GM12878 (cell line): ENCODE measurements around the gene ANKRD33B. TPM values are rescaled to one million over a fixed set of nuclear protein-coding genes. Genes with fewer than 3 reads are reported as not detected.

Source experiments
- CHD4 ChIP-seq: fragments of 200-600 bp; sonication (generic); IDR thresholded peaks from 2 replicates; pipeline ENCODE4 v1.6.1; 2016; ENCODE audit warnings: mild to moderate bottlenecking
- EP300 ChIP-seq, 2 experiments: fragments of 150-350 bp in 1 of 2; IDR thresholded peaks; 2 replicates each; pipeline ENCODE4 v1.6.1; 2011 to 2012; ENCODE audit warnings: low read depth in 2 of 2, low read length in 2 of 2, borderline replicate concordance in 1 of 2, improper control_type of control experiment in 1 of 2, inconsistent platforms in 1 of 2; ENCODE audit not compliant: control insufficient read depth in 1 of 2
- GATAD2B ChIP-seq: fragments of 450-650 bp; conservative IDR thresholded peaks from 2 replicates; pipeline ENCODE4 v1.6.1; 2017; ENCODE audit warnings: low read depth, mild to moderate bottlenecking, moderate library complexity
- JUNB ChIP-seq: IDR thresholded peaks from 2 replicates; pipeline ENCODE4 v1.6.1; 2016; ENCODE audit warnings: antibody characterized with exemption, mild to moderate bottlenecking
- KAT2A ChIP-seq: conservative IDR thresholded peaks from 2 replicates; pipeline ENCODE4 v1.6.1; 2011; ENCODE audit warnings: low read depth, low read length; ENCODE audit not compliant: control insufficient read depth
- MEF2A ChIP-seq: IDR thresholded peaks from 2 replicates; pipeline ENCODE4 v1.6.1; 2011; ENCODE audit warnings: low read depth, mild to moderate bottlenecking, low read length, moderate library complexity; ENCODE audit not compliant: insufficient read depth
- MEF2B ChIP-seq: fragments of 450-650 bp; IDR thresholded peaks from 2 replicates; pipeline ENCODE4 v1.6.1; 2018; ENCODE audit warnings: mild to moderate bottlenecking, moderate library complexity; ENCODE audit not compliant: partially characterized antibody, poor library complexity, severe bottlenecking
- MXI1 ChIP-seq: fragments of 150-350 bp; IDR thresholded peaks from 2 replicates; pipeline ENCODE4 v1.6.1; 2011; ENCODE audit warnings: low read depth, mild to moderate bottlenecking, inconsistent platforms, low read length, improper control_type of control experiment
- MYC ChIP-seq: IDR thresholded peaks from 2 replicates; pipeline ENCODE4 v1.6.1; 2011; ENCODE audit warnings: mild to moderate bottlenecking, low read length, moderate library complexity, inconsistent platforms; ENCODE audit not compliant: insufficient read depth, insufficient replicate concordance, insufficient read length, severe bottlenecking
- PAX5 ChIP-seq: IDR thresholded peaks from 2 replicates; pipeline ENCODE4 v1.6.1; 2011; ENCODE audit warnings: low read depth, low read length, borderline replicate concordance
- PRDM15 ChIP-seq: fragments of 450-650 bp; formaldehyde crosslinking; IDR thresholded peaks from 2 replicates; pipeline ENCODE4 v1.4.0; 2020; ENCODE audit warnings: mild to moderate bottlenecking, moderate library complexity
- RBBP5 ChIP-seq: fragments of 200-600 bp; sonication (generic); conservative IDR thresholded peaks from 2 replicates; pipeline ENCODE4 v1.6.1; 2016
- RCOR1 ChIP-seq: conservative IDR thresholded peaks from 2 replicates; pipeline ENCODE4 v1.6.1; 2012; ENCODE audit warnings: low read depth, low read length, improper control_type of control experiment
- REST ChIP-seq: IDR thresholded peaks from 2 replicates; pipeline ENCODE4 v1.6.1; 2012; ENCODE audit warnings: mild to moderate bottlenecking, low read depth, low read length
- SP1 ChIP-seq: IDR thresholded peaks from one replicate; pipeline ENCODE4 v1.6.1; 2011; ENCODE audit warnings: low read depth, low read length
- TBL1XR1 ChIP-seq: IDR thresholded peaks from 2 replicates; pipeline ENCODE4 v1.6.1; 2012; ENCODE audit warnings: low read depth, low read length, improper control_type of control experiment
- YY1 ChIP-seq: IDR thresholded peaks from 2 replicates; pipeline ENCODE4 v1.6.1; 2011; ENCODE audit warnings: low read depth, mild to moderate bottlenecking, low read length
- ZBTB11 ChIP-seq: fragments of 450-650 bp; formaldehyde crosslinking; IDR thresholded peaks from 2 replicates; pipeline ENCODE4 v1.5.0; 2022; ENCODE audit warnings: mild to moderate bottlenecking, missing genetic modification characterization
- ZNF622 ChIP-seq: fragments of 450-650 bp; IDR thresholded peaks from 2 replicates; pipeline ENCODE4 v1.6.1; 2017; ENCODE audit warnings: mild to moderate bottlenecking, inconsistent platforms
- polyA plus RNA-seq, 11 experiments: library from polyadenylated mRNA; depleted of rRNA in 4 of 11; unstranded in 6 of 11; stranded (reverse) in 5 of 11; fragments of >200 nt; fragmentation: Nextera tagmentation in 4 of 11; fragmentation: Illumina TruSeq in 1 of 11; extraction: Ambion mirVana in 4 of 11; extraction: Trizol in 1 of 11; gene quantifications; 1 replicate in 1 of 11; 2 replicates in 10 of 11; pipeline versions ENCODE4 v1.2.1 to v1.2.3, GENCODE V29; 2011 to 2016; ENCODE audit warnings: inconsistent platforms in 2 of 11, missing spikeins in 2 of 11, low read depth in 1 of 11
- total RNA-seq, 4 experiments: library from RNA; depleted of rRNA in 3 of 4; stranded (reverse); fragments of >200 nt in 3 of 4; fragmentation: Illumina TruSeq in 1 of 4; extraction: Trizol in 1 of 4; gene quantifications; 2 replicates each; pipeline versions ENCODE4 v1.2.1 to v1.2.3, GENCODE V29; 2013 to 2021

The ANKRD33B gene
- total and polyA plus RNA-seq, 10 of the 15 experiments (the other 5 are each of a cell fraction or from before 2014, with no cell fraction given) = 4.9 to 61.6 (median 15.6) TPM

- TF ChIP-seq SP1 (peak; percentile 41), RCOR1 (no peak), MEF2B (peak; percentile 79), CHD4 (no peak), RBBP5 (no peak), JUNB (no peak), ZBTB11 (CRISPR knock-in tag) (no peak), EP300 (IDR thresholded peaks at IDR 0.05; ENCODE audit: borderline replicate concordance in 1 of 2, control insufficient read depth in 1 of 2, low read depth in 2 of 2, low read length in 2 of 2) (peak in 1 of 2 experiments; percentile 80; a peak in 2 of 4 replicates), REST (no peak), PAX5 (no peak), MXI1 (peak; percentile 45; the same call in 1 of the 2 replicates), KAT2A (no peak), MYC (no peak), GATAD2B (no peak), YY1 (no peak), TBL1XR1 (0 out of 2 replicates have a peak, but pooled peaks have one; percentile 27), ZNF622 (no peak), MEF2A (peak; percentile 38; the same call in 1 of the 2 replicates), PRDM15 (CRISPR knock-in tag) (no peak)
These were observed 135.5 kb downstream of the ANKRD33B start (continued) for GRCh38 chr5:10699281-10699874.
